ENCODE data around the gene UGT1A7. TPM values are rescaled to one million over a fixed set of nuclear protein-coding genes. Genes with fewer than 3 reads are reported as not detected.

The UGT1A7 gene
- not detected in 2 replicates for total RNA-seq

DNA sequence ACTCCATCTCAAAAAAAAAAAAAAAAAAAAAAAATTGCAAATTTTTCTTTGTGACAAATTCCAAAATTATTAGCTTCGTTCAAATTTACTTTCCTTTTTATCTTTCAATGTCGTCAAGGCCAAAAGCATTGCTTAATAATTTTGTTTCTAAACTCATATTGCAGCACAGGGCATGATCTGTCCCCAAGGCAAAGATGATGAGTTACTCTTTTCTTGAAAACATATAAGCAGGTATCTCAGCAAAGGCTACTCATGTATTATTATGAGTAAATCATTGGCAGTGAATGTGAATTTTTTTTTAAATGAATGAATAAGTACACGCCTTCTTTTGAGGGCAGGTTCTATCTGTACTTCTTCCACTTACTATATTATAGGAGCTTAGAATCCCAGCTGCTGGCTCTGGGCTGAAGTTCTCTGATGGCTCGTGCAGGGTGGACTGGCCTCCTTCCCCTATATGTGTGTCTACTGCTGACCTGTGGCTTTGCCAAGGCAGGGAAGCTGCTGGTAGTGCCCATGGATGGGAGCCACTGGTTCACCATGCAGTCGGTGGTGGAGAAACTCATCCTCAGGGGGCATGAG, at the start of gene UGT1A7:
TSS of gene UGT1A7 (plus strand) at position 381 of the 579 bp plus-strand sequence. CDS start at position 418, 37 bp downstream.

DNA sequence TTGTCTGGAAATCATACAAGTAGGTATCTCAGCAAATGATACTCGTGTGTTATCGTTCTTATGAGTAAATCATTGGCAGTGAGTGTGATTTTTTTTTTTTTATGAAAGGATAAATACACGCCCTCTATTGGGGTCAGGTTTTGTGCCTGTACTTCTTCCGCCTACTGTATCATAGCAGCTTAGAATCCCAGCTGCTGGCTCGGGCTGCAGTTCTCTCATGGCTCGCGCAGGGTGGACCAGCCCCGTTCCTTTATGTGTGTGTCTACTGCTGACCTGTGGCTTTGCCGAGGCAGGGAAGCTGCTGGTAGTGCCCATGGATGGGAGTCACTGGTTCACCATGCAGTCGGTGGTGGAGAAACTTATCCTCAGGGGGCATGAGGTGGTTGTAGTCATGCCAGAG, 45.4 kb upstream of the UGT1A7 start, which contains the start of gene UGT1A10:
TSS of gene UGT1A10 (plus strand) at position 143 of the 400 bp plus-strand sequence. CDS start at position 218, 75 bp downstream.

DNA sequence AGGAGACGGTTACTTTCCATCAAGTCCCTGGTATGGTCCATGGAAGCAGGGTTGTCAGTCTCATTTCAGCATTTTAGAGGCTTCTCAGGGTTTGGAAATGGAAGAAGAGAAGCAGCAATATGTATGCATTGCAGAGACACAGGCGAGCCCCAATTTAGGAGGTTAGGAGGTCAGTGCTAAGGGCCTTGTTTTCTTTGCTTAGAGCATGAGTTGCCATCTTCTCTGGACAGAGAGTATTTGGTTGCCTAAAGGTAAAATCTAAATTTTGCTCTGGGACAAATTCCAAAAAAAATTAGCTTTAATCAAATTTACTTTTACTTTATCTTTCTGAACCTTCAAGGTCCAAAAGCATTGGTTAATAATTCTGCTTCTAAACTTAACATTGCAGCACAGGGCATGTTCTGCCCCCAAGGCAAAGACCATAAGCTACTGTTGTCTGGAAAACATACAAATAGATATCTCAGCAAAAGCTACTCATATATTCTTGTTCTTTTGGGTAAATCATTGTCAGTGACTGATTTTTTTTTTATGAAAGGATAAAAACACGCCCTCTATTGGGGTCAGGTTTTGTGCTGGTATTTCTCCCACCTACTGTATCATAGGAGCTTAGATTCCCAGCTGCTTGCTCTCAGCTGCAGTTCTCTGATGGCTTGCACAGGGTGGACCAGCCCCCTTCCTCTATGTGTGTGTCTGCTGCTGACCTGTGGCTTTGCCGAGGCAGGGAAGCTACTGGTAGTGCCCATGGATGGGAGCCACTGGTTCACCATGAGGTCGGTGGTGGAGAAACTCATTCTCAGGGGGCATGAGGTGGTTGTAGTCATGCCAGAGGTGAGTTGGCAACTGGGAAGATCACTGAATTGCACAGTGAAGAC, 10.2 kb upstream of the UGT1A7 start, which contains the start of gene UGT1A9:
TSS of gene UGT1A9 (plus strand) at position 609 of the 872 bp plus-strand sequence. CDS start at position 646, 37 bp downstream.

DNA sequence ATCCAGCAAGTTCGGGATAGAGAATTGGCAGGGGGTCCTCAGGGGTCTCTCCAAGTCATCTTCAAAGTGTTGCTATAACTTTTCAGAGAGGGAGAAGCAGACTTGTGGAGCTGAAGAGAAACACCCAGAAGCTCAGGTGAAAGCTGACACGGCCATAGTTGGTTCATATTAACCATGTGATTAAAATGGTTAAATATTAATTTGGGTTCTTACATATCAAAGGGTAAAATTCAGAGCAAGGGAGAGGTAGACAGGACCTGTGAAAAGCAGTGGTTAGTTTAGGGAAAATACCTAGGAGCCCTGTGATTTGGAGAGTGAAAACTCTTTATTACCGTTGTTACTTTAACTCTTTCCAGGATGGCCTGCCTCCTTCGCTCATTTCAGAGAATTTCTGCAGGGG, 10.9 kb downstream of the UGT1A7 start, which contains the start of gene UGT1A6:
TSS of gene UGT1A6 (plus strand) at position 243 of the 400 bp plus-strand sequence. CDS start at position 358, 115 bp downstream.

DNA sequence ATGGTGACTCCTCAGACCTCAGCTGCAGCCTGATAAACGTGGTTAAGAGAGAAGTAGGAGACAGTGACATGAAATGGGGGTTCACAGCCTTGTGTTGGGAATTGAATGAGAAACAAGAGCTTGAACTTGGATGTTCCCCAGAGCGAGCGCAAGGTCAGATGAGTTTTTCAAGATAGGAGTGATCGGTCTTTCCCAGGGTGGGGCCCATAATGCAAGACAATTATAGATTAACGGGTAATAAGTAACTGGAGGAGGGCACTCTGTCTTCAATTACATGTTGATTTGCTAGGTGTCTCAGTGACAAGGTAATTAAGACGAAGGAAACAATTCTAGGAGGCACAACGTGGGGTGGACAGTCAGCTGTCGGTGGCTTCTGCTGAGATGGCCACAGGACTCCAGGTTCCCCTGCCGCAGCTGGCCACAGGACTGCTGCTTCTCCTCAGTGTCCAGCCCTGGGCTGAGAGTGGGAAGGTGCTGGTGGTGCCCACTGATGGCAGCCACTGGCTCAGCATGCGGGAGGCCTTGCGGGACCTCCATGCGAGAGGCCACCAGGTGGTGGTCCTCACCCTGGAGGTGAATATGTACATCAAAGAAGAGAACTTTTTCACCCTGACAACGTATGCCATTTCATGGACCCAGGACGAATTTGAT, 31.0 kb downstream of the UGT1A7 start, which contains the start of gene UGT1A5:
TSS of gene UGT1A5 (plus strand) at position 297 of the 651 bp plus-strand sequence. CDS start at position 382, 85 bp downstream.

DNA sequence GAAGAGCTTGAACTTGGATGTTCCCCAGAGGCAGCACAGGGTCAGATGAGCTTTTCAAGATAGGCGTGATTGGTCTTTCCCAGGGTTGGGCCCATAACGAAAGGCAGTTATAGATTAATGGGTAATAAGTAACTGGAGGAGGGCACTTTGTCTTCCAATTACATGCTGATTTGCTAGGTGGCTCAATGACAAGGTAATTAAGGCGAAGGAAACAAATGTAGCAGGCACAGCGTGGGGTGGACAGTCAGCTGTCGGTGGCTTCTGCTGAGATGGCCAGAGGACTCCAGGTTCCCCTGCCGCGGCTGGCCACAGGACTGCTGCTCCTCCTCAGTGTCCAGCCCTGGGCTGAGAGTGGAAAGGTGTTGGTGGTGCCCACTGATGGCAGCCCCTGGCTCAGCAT, 36.9 kb downstream of the UGT1A7 start, which contains the start of gene UGT1A4:
TSS of gene UGT1A4 (plus strand) at position 185 of the 400 bp plus-strand sequence. CDS start at position 270, 85 bp downstream.

DNA sequence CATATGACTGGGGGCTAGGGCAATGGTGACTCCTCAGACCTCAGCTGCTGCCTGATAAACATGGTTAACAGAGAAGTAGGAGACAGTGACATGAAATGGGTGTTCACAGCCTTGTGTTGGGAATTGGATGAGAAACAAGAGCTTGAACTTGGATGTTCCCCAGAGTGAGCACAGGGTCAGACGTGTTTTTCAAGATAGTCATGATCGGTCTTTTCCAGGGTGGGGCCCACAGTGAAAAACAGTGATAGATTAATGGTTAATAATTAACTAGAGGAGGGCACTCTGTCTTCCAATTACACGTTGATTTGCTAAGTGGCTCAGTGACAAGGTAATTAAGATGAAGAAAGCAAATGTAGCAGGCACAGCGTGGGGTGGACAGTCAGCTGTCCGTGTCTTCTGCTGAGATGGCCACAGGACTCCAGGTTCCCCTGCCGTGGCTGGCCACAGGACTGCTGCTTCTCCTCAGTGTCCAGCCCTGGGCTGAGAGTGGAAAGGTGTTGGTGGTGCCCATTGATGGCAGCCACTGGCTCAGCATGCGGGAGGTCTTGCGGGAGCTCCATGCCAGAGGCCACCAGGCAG, 47.1 kb downstream of the UGT1A7 start, which contains the start of gene UGT1A3:
TSS of gene UGT1A3 (plus strand) at position 320 of the 579 bp plus-strand sequence. CDS start at position 405, 85 bp downstream.

DNA sequence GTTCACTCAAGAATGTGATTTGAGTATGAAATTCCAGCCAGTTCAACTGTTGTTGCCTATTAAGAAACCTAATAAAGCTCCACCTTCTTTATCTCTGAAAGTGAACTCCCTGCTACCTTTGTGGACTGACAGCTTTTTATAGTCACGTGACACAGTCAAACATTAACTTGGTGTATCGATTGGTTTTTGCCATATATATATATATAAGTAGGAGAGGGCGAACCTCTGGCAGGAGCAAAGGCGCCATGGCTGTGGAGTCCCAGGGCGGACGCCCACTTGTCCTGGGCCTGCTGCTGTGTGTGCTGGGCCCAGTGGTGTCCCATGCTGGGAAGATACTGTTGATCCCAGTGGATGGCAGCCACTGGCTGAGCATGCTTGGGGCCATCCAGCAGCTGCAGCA, 78.3 kb downstream of the UGT1A7 start, which contains the start of gene UGT1A1:
TSS of gene UGT1A1 (plus strand) at position 228 of the 400 bp plus-strand sequence. CDS start at position 246, 18 bp downstream.

DNA sequence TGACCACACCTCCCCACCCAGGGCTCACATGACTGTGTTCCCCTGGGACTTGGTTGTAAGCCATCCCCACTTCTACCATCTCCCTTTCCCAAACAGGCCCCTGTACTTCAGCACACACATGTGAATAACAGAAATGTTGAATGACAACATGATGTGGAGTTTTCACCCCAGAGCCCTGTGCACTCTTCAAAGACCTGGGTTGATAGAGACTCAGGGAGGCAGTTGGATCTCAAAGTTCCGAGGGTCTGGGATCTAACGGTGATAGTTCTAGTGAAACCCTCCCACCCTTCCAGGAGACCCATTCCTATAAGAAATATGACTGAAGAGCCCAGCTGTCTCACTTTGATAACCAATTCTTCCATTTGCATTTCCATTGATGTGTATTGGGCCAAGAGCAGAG, 96.3 kb downstream of the UGT1A7 start, which contains the start of gene MROH2A:
TSS of gene MROH2A (plus strand) at position 301 of the 400 bp plus-strand sequence. CDS start 1,029 bp downstream, outside the sequence.

Other genes starting within 250 kb of the UGT1A7 start
- gene USP40, start 115.1 kb upstream of the UGT1A7 start, total RNA-seq = 28.6 and 29.3 TPM in 2 replicates
- not detected in 2 replicates for gene UGT1A8, start 64.3 kb upstream of the UGT1A7 start, total RNA-seq
- gene UGT1A10, start 45.5 kb upstream of the UGT1A7 start, total RNA-seq = not detected in 2 replicates
- under 0.01 TPM in 2 replicates for gene UGT1A9, start 10.0 kb upstream of the UGT1A7 start, total RNA-seq
- gene UGT1A6, start 11.0 kb downstream of the UGT1A7 start, total RNA-seq = 0.58 and 1.4 TPM in 2 replicates
- not detected in 2 replicates for gene UGT1A5, start 31.0 kb downstream of the UGT1A7 start, total RNA-seq
- gene UGT1A4, start 36.8 kb downstream of the UGT1A7 start, total RNA-seq = 0.28 TPM in 1 of 2 replicates, not detected in the other
- not detected in 2 replicates for gene UGT1A3, start 47.1 kb downstream of the UGT1A7 start, total RNA-seq
- gene UGT1A1, start 78.4 kb downstream of the UGT1A7 start, total RNA-seq = not detected in 2 replicates
- not detected in 2 replicates for gene MROH2A, start 96.4 kb downstream of the UGT1A7 start, total RNA-seq
- gene HJURP, start 172.6 kb downstream of the UGT1A7 start, total RNA-seq = 4.2 and 43.1 TPM in 2 replicates
- under 0.01 and 0.28 TPM in 2 replicates for gene TRPM8, start 235.5 kb downstream of the UGT1A7 start, total RNA-seq

All from regular cardiac myocyte (primary cell).